GM19099 (cell line): Measurements from ENCODE around the gene ARHGAP4.

Source experiments
- POLR2A ChIP-seq: IDR thresholded peaks from 3 replicates; pipeline ENCODE4 v1.6.1; 2011; ENCODE audit warnings: low read depth; ENCODE audit not compliant: insufficient read length; ENCODE audit errors: extremely low read depth

Gene ARHGAP4

DNA sequence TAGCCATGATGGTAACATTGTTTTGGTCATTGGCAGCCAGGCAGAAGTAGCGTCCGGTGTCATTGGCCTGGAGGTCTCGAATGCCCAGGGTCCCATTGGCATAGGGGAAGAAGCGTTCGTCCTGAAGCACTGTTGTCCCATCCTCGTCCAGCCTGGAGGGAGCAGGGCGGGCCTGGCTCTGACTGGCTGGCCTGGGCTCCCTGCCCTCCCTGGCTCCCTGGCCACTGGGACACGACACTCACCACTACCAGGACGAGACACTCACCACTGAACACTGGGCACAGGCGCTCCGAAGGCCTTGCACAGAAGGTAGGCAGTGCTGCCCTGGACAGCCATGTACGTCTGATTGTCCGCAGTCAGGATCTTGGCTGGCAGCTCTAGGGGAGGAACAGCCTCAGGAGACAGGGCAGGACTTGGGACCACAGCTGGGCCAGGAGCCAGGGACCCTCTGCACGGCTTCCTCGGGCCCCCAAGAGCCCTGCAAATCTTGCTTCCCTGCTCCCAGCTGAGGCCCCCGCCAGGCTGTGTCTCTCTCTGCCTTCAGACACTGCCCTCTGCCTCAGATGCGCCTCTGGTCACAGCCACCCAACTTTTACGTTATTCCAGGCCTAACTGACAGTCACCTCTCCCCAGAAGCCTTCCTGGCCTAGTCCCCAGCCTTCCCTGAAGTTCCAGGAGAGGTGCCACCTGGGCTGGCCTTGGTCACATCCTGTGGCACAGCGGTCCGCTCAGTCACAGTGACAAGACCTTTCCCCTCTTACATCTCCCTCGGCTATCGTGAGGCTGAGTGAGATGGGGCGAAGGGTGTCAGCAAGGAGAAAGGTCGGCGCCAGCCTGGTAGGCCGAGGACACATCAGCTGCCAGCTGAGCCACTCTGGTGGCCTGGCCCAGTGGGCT lies 57.2 kb downstream of the ARHGAP4 start:
- no peak for TF ChIP-seq POLR2A

- TF ChIP-seq POLR2A, result no peak
Measured at GRCh38 chrX:153867671-153868070, 58.4 kb downstream of the ARHGAP4 start.

DNA sequence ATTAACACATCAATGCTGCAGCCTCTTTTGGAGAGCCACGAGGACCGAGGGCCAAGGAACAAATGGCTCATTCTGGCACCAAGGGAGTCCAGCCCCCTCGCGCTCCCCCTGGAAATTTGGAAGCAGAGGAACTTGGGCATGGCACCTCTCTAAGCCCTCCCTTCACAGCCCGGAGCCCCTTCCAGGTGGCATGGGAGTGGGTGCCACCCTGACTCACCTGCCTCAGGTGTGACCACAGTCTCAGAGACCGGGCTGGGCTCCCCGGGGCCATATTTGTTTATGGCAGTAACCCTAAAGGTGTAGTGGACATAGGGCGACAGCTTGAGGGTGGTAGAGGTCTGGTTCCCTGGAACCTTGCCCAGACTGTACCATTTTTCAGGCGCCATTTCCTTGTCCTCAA lies 58.9 kb downstream of the ARHGAP4 start:
- no peak for TF ChIP-seq POLR2A

DNA sequence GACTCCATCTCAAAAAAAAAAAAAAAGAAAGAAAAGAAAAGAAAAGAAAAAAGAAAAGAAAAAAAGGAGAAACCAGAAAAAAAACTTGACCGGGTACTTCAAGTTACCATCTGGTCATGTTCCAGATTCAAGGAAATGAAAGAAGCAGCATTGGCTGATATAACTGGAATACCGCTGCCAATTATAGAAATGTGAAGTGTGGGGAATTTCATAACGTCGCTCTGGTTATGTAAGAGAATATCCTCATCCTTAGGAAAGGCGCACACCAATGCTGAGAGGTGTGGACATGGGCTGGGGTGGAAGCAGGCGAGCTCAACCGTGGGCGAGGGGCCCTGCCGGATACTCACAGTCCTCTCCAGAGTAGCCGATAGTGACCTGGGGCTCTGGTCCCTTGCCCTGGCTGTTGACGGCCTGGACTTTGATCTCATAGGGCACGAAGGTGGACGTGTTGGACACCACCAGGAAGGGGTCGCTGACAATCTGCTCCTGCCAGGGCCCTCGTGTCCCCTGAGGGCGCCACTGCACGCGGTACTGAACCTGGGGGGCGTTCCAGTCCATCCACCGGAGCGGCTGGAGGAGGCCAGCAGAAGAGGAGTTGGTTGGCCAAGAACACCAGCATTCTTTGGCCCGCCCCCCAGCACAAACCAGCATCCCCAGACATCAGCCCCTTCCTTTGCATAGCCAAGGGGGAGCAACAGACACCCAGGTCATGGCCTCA lies 59.6 kb downstream of the ARHGAP4 start:
- no peak for TF ChIP-seq POLR2A

DNA sequence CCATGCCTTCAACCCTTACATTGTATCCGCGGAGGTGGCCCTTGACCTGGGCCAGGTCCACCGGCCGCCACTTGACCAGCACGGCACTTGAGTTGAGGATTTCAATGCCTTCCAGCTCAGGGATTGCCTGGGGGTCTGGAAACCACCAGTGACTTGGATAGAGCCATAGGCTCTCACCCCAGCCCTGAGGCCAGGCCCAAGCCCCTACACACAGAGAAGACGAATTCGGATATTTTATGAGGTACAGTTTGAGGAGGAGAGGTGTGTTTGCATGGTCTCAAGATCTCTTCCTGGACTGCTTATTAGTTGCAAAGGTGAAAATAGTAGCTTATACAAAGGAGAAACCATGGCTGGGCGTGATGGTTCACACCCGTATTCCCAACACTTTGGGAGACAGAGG lies 60.4 kb downstream of the ARHGAP4 start:
- TF ChIP-seq POLR2A, result no peak

GRCh38 chrX:153865321-153865580 lies 60.8 kb downstream of the ARHGAP4 start:
- no peak for TF ChIP-seq POLR2A

DNA sequence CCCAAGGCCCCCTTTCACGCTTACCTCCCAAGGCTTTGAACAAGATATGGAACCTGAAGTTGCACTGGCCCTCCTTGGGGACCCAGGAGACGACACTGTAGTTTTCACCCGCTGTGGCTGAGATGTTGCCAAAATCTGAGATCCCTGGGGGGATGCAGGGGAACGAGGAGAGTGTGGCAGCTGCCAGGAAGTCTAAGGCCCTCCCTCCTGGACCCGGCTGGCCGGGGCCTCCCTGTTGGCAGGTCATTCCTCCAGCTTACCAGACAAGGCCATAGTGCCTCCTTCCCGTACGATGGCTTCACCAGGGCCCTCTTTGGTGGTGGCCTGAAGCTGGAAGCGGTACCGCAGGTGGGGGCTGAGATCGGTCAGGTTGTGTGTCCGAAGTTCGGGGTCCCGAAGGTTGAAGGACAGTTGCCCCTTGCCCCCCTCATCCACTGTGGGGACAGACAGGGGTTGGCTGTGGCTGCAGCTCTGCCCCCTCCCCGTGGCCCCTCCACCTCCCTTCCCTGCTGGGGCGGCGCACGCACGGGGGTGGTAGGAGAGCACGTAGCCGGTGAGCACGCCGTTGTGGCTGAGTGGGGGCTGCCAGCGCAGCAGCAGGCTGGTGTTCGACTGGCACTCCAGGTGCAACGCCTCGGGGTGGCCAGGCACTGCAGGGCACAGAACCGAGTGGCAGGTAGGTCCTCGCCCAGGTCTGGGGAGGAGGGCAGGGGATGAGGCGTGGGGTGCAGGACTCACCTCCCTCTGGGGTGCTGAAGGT lies 61.3 kb downstream of the ARHGAP4 start:
- TF ChIP-seq POLR2A, result no peak

- TF ChIP-seq POLR2A, result no peak
Measured at GRCh38 chrX:153864101-153864500, 62.0 kb downstream of the ARHGAP4 start.

DNA sequence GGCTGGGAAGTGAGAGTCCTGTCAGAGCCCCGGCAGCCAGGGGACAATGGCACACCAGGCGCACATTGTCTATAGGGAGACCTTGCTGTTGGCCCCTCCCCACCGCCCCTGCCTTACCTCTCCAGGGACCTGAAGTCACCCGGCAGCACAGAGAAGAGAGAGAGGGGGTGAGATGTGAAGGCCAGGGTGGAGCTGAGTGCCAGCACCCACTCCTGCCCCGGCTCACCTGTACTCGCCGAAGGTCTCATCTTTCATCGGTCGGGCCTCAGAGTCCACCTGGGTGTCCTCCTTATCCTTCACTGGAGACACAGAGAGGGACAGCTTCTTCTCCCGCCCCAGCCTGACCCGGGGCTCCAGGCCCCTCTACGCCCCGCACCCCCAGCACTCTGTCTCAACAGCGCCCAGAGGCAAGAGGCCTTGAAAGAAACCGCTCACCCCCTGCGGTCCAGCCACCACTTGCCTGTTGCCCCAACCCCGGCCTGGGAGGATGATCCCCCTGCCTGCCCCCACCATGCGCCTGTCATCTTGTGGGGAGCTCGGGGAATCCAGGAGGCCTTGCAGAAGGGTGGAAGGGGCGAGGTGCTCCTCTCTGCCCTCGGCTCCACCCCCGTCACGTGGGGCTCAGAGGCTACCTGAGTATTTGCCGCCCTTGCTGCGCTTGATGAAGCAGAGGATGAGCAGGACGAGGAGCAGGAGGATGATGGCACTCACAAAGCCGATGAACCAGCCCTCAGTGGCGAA lies 62.6 kb downstream of the ARHGAP4 start:
- no peak for TF ChIP-seq POLR2A

DNA sequence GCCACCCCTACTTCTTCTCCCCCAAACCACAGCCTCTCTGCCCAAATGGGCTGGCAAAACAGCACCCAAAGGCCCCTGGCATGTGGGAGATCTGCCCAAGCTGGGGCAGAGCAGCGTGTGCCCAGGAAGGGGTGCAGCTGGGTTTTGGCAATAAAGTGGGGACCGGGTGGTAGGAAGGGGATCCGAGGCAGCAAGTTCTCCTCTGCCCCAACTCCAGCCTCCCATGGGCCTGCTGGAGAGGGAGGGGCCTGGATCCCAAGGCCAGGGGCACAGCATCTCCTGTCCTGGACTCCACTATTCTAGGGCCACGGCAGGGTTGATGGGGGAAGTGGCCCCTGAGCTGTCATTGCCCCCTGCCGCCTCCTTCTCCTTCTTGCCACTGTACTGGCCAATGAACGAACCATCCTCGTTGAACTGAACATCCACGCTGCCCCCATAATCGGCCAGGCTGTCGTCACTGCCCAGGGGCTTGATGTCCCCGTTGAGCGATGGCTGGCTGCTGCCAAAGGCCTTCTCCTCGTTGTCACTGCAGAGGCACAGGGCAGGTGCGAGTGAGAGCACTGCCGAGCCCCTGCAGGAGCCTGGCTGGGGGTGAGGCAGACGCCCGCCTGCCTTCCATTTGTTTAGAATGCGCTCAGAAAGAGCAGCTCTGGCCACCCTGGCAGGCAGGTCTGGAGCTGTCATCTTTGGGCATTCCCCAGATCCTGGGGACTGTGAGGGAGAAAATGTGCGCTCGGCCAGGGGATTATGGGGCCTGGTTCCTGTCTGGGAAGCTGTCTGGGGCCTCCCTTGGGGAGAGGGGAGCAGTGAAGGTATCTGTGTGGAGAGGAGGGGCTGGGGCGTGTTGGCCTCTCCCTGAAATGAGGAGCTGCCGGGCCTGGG lies 63.5 kb downstream of the ARHGAP4 start:
- TF ChIP-seq POLR2A, result no peak

DNA sequence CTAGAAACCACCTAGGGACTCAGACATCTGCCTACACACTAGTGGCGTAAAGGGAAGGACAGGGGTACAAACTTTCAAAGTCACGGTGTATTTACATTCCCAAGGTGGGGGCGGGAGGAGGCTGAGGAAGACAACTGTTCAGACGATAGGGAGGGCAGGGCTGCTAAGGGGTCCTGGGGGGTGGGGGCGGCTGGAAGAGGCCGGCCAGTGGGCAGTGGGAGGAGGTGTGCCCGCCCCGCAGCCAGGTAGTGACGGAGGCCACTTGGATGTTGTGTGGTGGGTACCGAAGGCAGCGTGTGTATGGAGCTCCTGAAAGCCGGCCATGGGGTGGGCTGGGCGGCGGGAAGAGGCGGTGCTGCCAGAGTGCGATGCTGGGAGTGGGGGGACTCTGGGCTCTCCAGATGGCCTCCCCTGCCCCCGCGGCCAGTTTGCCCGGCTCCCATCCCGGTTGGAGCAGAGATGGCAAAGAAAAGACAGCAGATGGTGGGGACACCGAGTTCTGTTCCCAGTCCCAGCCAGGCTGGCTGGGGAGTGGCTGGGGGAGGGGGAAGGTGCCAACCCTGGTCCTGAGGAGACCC lies 64.2 kb downstream of the ARHGAP4 start:
- TF ChIP-seq POLR2A, result no peak

GRCh38 chrX:153861151-153861550 lies 64.9 kb downstream of the ARHGAP4 start:
- no peak for TF ChIP-seq POLR2A
